H1 (cell line): ENCODE measurements around the gene TNFRSF8. TPM values are rescaled to one million over a fixed set of nuclear protein-coding genes. Genes with fewer than 3 reads are reported as not detected.

Experiments
- CTCF ChIA-PET: fragments of 300-600 bp; sonication (Branson Sonifier 250); formaldehyde crosslinking; loops from one replicate; lab custom pipeline; 2021; ENCODE audit not compliant: partially characterized antibody; lab: Charles Lee
- POLR2A ChIA-PET: fragments of 300-600 bp; sonication (Branson Sonifier 250); formaldehyde crosslinking; loops from one replicate; lab custom pipeline; 2021; ENCODE audit warnings: inconsistent platforms; ENCODE audit not compliant: partially characterized antibody; lab: Charles Lee
- DNase-seq, 2 experiments: peaks; one replicate each; pipeline versions ENCODE4 v3.0.0 to v3.0.0-alpha.2; 2010 to 2022; ENCODE audit warnings: low spot score in 2 of 2, low read depth in 1 of 2, mixed read lengths in 1 of 2
- FAIRE-seq: peaks from 2 replicates; lab custom pipeline; 2011; peaks lifted over from hg19 to GRCh38; lab: Jason Lieb, UNC
- H2AFZ ChIP-seq: 2 replicates; pipeline ENCODE4 v1.8.1; 2012; ENCODE audit warnings: low read length, inconsistent platforms
- H2AK5ac ChIP-seq: 2 replicates; pipeline ENCODE4 v1.6.1; 2013; ENCODE audit warnings: low read depth, low read length
- H2BK120ac ChIP-seq: replicated peaks from 2 replicates; pipeline ENCODE3; 2013; ENCODE audit warnings: low read depth, low read length, inconsistent platforms
- H2BK12ac ChIP-seq: 2 replicates; pipeline ENCODE4 v1.6.1; 2013; ENCODE audit warnings: low read depth, low read length
- H2BK15ac ChIP-seq: 2 replicates; pipeline ENCODE4 v1.6.1; 2013; ENCODE audit warnings: low read length
- H2BK20ac ChIP-seq: 2 replicates; pipeline ENCODE4 v1.6.1; 2013; ENCODE audit warnings: low read length
- H2BK5ac ChIP-seq: 2 replicates; pipeline ENCODE4 v1.6.1; 2013; ENCODE audit warnings: low read depth, low read length
- H3K14ac ChIP-seq: 2 replicates; pipeline ENCODE4 v1.6.1; 2013; ENCODE audit warnings: inconsistent platforms; ENCODE audit not compliant: insufficient read length
- H3K18ac ChIP-seq: 2 replicates; pipeline ENCODE4 v1.6.1; 2013; ENCODE audit warnings: low read length; ENCODE audit errors: extremely low read depth
- H3K23ac ChIP-seq: 2 replicates; pipeline ENCODE4 v1.6.1; 2013; ENCODE audit warnings: inconsistent platforms; ENCODE audit not compliant: insufficient read length
- H3K23me2 ChIP-seq: 2 replicates; pipeline ENCODE4 v1.6.1; 2013; ENCODE audit warnings: low read depth, low read length
- H3K27ac ChIP-seq: 2 replicates; pipeline ENCODE4 v1.6.1; 2011; ENCODE audit warnings: low read depth, low read length, inconsistent platforms
- H3K27me3 ChIP-seq, 4 experiments: replicated peaks in 1 of 4; 1 replicate in 1 of 4; 2 replicates in 3 of 4; pipeline versions ENCODE4 v1.6.1 to v1.8.1; 2011 to 2013; ENCODE audit warnings: low read length in 3 of 4, mild to moderate bottlenecking in 3 of 4, inconsistent platforms in 2 of 4, mixed read lengths in 2 of 4, moderate library complexity in 1 of 4; ENCODE audit not compliant: control insufficient read depth in 3 of 4, insufficient read depth in 3 of 4; ENCODE audit errors: extremely low read depth in 1 of 4
- H3K36me3 ChIP-seq, 4 experiments: 2 replicates each; pipeline versions ENCODE4 v1.6.1 to v1.8.1; 2011 to 2013; ENCODE audit warnings: mild to moderate bottlenecking in 4 of 4, low read length in 3 of 4, moderate library complexity in 2 of 4, control low read depth in 1 of 4, inconsistent platforms in 1 of 4; ENCODE audit not compliant: insufficient read depth in 4 of 4, control insufficient read depth in 2 of 4
- H3K4ac ChIP-seq: replicated peaks from 2 replicates; pipeline ENCODE3; 2013; ENCODE audit warnings: low read length, low read depth, mixed read lengths, inconsistent platforms; ENCODE audit not compliant: insufficient read length
- H3K4me1 ChIP-seq, 4 experiments: replicated peaks in 1 of 4; 1 replicate in 1 of 4; 2 replicates in 3 of 4; pipeline versions ENCODE4 v1.6.1 to v1.8.1; 2011 to 2013; ENCODE audit warnings: low read length in 3 of 4, inconsistent platforms in 2 of 4, mixed read lengths in 1 of 4; ENCODE audit not compliant: insufficient read depth in 4 of 4, control insufficient read depth in 3 of 4
- H3K4me2 ChIP-seq, 2 experiments: 2 replicates each; pipeline versions ENCODE4 v1.6.1 to v1.8.1; 2011 to 2013; ENCODE audit warnings: low read depth in 2 of 2, low read length in 2 of 2, control low read depth in 1 of 2, inconsistent platforms in 1 of 2, mild to moderate bottlenecking in 1 of 2; ENCODE audit not compliant: insufficient read depth in 1 of 2
- H3K4me3 ChIP-seq, 4 experiments: fragments of 200-600, 300-600 bp in 1 of 4; sonication (generic), shearing (Covaris generic), sonication (Bioruptor Twin) in 1 of 4; 2 replicates each; pipeline versions ENCODE4 v1.5.1 to v1.8.1; 2011 to 2016; ENCODE audit warnings: low read length in 4 of 4, low read depth in 3 of 4, control low read depth in 2 of 4, inconsistent platforms in 2 of 4, mild to moderate bottlenecking in 2 of 4, mixed read lengths in 1 of 4, moderate library complexity in 1 of 4; ENCODE audit not compliant: insufficient read depth in 2 of 4; ENCODE audit errors: extremely low read depth in 1 of 4
- H3K56ac ChIP-seq: replicated peaks from 2 replicates; pipeline ENCODE3; 2013; ENCODE audit warnings: low read depth, mild to moderate bottlenecking, mixed read lengths, low read length, inconsistent platforms; ENCODE audit not compliant: insufficient read length
- H3K79me1 ChIP-seq: 2 replicates; pipeline ENCODE4 v1.6.1; 2013; ENCODE audit warnings: low read depth, low read length, control low read depth
- H3K79me2 ChIP-seq, 2 experiments: 2 replicates each; pipeline versions ENCODE4 v1.6.1 to v1.8.1; 2012 to 2013; ENCODE audit warnings: low read length in 2 of 2, mild to moderate bottlenecking in 2 of 2, inconsistent platforms in 1 of 2; ENCODE audit not compliant: insufficient read depth in 2 of 2, control insufficient read depth in 1 of 2
- H3K9ac ChIP-seq, 4 experiments: replicated peaks in 1 of 4; 1 replicate in 1 of 4; 2 replicates in 3 of 4; pipeline versions ENCODE4 v1.6.1 to v1.8.1; 2011 to 2013; ENCODE audit warnings: low read depth in 3 of 4, low read length in 3 of 4, control low read depth in 2 of 4, mild to moderate bottlenecking in 2 of 4, moderate library complexity in 2 of 4, inconsistent platforms in 1 of 4; ENCODE audit errors: extremely low read depth in 1 of 4
- H3K9me3 ChIP-seq, 2 experiments: 2 replicates each; pipeline versions ENCODE4 v1.6.1 to v1.8.1; 2012 to 2013; ENCODE audit warnings: mild to moderate bottlenecking in 2 of 2, moderate library complexity in 2 of 2, control low read depth in 1 of 2, inconsistent platforms in 1 of 2, low read depth in 1 of 2, low read length in 1 of 2, mixed read lengths in 1 of 2; ENCODE audit not compliant: insufficient read depth in 2 of 2
- H4K20me1 ChIP-seq, 2 experiments: replicated peaks in 1 of 2; 2 replicates each; pipeline versions ENCODE3 to v1.8.1; 2011 to 2013; ENCODE audit warnings: inconsistent platforms in 2 of 2, low read length in 2 of 2, mild to moderate bottlenecking in 1 of 2; ENCODE audit not compliant: insufficient read depth in 2 of 2, control insufficient read depth in 1 of 2
- H4K5ac ChIP-seq: 2 replicates; pipeline ENCODE4 v1.6.1; 2013; ENCODE audit warnings: low read length, low read depth, mixed read lengths, inconsistent platforms; ENCODE audit not compliant: insufficient read length
- H4K8ac ChIP-seq: 2 replicates; pipeline ENCODE4 v1.8.0; 2013; ENCODE audit warnings: mild to moderate bottlenecking, moderate library complexity, low read length, inconsistent platforms; ENCODE audit not compliant: insufficient read depth; ENCODE audit errors: extremely low read depth
- H4K91ac ChIP-seq: replicated peaks from 2 replicates; pipeline ENCODE3; 2013; ENCODE audit warnings: low read length, mixed read lengths, inconsistent platforms; ENCODE audit not compliant: insufficient read length
- CTBP2 ChIP-seq: IDR thresholded peaks from 2 replicates; pipeline ENCODE4 v1.7.0; 2011; ENCODE audit warnings: borderline replicate concordance, mild to moderate bottlenecking, moderate library complexity, mixed read lengths, low read length; ENCODE audit not compliant: insufficient read depth, insufficient read length
- HDAC6 ChIP-seq: IDR thresholded peaks from one replicate; pipeline ENCODE4 v1.7.1; 2012; ENCODE audit warnings: low read depth, mild to moderate bottlenecking, inconsistent platforms, low read length, moderate library complexity
- NRF1 ChIP-seq: IDR thresholded peaks from 2 replicates; pipeline ENCODE4 v1.6.1; 2011; ENCODE audit warnings: mild to moderate bottlenecking, low read depth, low read length, improper control_type of control experiment
- SP1 ChIP-seq: IDR thresholded peaks from 2 replicates; pipeline ENCODE4 v1.6.1; 2011; ENCODE audit warnings: low read depth, low read length
- TAF7 ChIP-seq: optimal IDR thresholded peaks from 2 replicates; pipeline ENCODE3; 2011; ENCODE audit warnings: low read depth, mild to moderate bottlenecking, inconsistent platforms, low read length, moderate library complexity, borderline replicate concordance
- TBP ChIP-seq: IDR thresholded peaks from 2 replicates; pipeline ENCODE4 v1.6.1; 2011; ENCODE audit warnings: low read depth, low read length, improper control_type of control experiment
- WGBS, 2 experiments: shearing (Covaris generic) in 1 of 2; methylation state at CpG; one replicate each; pipeline versions ENCODE4 v1.1.6 to v1.1.7; 2013 to 2015; ENCODE audit warnings: low lambda C conversion rate in 2 of 2, mixed read lengths in 2 of 2, inconsistent platforms in 1 of 2, low coverage in 1 of 2, missing lambda C conversion rate in 1 of 2; ENCODE audit not compliant: insufficient replicate concordance in 2 of 2, insufficient coverage in 1 of 2, insufficient read length in 1 of 2; ENCODE audit errors: extremely low coverage in 1 of 2, missing lambda C conversion rate in 1 of 2; 5-methylcytosine and 5-hydroxymethylcytosine counted together
- polyA plus RNA-seq, 7 experiments: library from polyadenylated mRNA; depleted of rRNA in 3 of 7; stranded (reverse) in 5 of 7; unstranded in 2 of 7; fragments of >200 nt in 5 of 7; fragments of 200-250 nt in 2 of 7; gene quantifications; 1 replicate in 5 of 7; 2 replicates in 1 of 7; 4 replicates in 1 of 7; pipeline versions ENCODE4 v1.2.1 to v1.2.3, GENCODE V29; 2011 to 2013; ENCODE audit warnings: missing spikeins in 2 of 7, mixed read lengths in 2 of 7
- total RNA-seq: library from RNA; stranded (reverse); fragmentation: NEBNext Ultra II Directional; extraction: Animal tissue kit (Norgen Biotek cat#: 25700); gene quantifications from 2 replicates; pipeline ENCODE4 v1.2.1, GENCODE V29; 2021

The TNFRSF8 gene
- total and polyA plus RNA-seq, 2 of the 8 experiments (the other 6 are each of a cell fraction or from before 2014, with no cell fraction given), result 23.2 to 32.7 TPM

GRCh38 chr1:12015499-12015898, 47.6 kb upstream of the TNFRSF8 start:
- WGBS, 2 experiments, result 91 to 100% methylated on average over 1 to 9 of the region's 9 CpGs
- Histone ChIP-seq H3K36me3 (peaks cover 13 to 25% (median 22%) of the 10 kb centered on the region in 4 experiments; a peak in 6 of 8 replicates), H3K23ac (no peak overlapping the region), H3K4me1 (peaks cover 0 to 7% (median 0%) of the 10 kb centered on the region in 4 experiments; a peak in 4 of 7 replicates), H3K56ac (no peak overlapping the region), H2AFZ (no peak overlapping the region), H2BK20ac (no peak overlapping the region), H3K27me3 (no peaks in the 10 kb centered on the region), H3K9me3 (no peaks in the 10 kb centered on the region), H3K79me1 (peaks cover 5% of the 10 kb centered on the region), H4K8ac (no peak overlapping the region), H3K4me3 (no peak overlapping the region), H3K4me2 (no peak overlapping the region), H4K20me1 (peaks cover 0 to 5% of the 10 kb centered on the region in 2 experiments), H3K18ac (no peak overlapping the region), H3K14ac (no peak overlapping the region), H3K4ac (no peak overlapping the region)
- ChIA-PET POLR2A (interaction anchor here (2.4 to 9.5 kb wide), 2 partner anchors 16 to 107 kb away, joined by 10 to 66 read pairs; no protein-coding TSS in a partner anchor), CTCF (interaction anchor here (0.9 to 3.9 kb wide), 2 partner anchors 15 to 16 kb away, joined by 3 to 13 read pairs; no protein-coding TSS in a partner anchor)
- DNase-seq, result no peak
- FAIRE-seq, result no peak
- no peak for TF ChIP-seq NRF1
- no peak for TF ChIP-seq SP1
- TF ChIP-seq HDAC6, result no peak
- TF ChIP-seq TBP, result no peak
- no peak for TF ChIP-seq TAF7
- no peak for TF ChIP-seq CTBP2
- TF ChIP-seq, all 59 proteins: peak for 0
- no peak overlapping the region for H2BK5ac ChIP-seq
- peaks cover 5% of the 10 kb centered on the region for H3K23me2 ChIP-seq
- no peak overlapping the region for H2AK5ac ChIP-seq
- no peak overlapping the region for H4K5ac ChIP-seq
- H3K9ac ChIP-seq, result no peak overlapping the region
- no peak overlapping the region for H3K27ac ChIP-seq
- H2BK12ac ChIP-seq, result no peak overlapping the region
- no peak overlapping the region for H4K91ac ChIP-seq
- H3K79me2 ChIP-seq, result peaks cover 0 to 6% of the 10 kb centered on the region in 2 experiments; a peak in 3 of 4 replicates
- H2BK15ac ChIP-seq, result no peak overlapping the region
- no peak overlapping the region for H2BK120ac ChIP-seq
